ENCODE data around the gene SECTM1.

Gene SECTM1

DNA sequence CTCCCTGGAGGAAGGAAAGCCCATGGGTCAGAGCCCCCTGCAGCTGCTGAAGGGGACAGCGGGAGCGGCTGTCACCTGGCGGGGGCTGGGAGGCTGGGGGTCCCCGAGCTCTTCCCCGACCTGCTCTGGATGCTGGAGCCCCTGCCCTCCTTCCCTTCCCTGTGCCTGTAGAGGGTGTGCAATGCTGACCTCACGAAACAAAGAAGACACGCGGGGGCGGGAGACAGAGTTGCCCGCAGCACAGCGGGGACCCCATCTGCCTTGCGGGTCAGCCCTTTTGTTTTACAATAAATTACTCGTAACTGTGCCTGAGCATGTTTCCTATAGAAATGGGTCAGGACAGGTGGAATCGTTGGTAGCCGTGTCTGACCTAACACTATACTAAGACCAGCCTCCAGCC lies 6.3 kb downstream of the SECTM1 start:
- DNase-seq: no peak

DNA sequence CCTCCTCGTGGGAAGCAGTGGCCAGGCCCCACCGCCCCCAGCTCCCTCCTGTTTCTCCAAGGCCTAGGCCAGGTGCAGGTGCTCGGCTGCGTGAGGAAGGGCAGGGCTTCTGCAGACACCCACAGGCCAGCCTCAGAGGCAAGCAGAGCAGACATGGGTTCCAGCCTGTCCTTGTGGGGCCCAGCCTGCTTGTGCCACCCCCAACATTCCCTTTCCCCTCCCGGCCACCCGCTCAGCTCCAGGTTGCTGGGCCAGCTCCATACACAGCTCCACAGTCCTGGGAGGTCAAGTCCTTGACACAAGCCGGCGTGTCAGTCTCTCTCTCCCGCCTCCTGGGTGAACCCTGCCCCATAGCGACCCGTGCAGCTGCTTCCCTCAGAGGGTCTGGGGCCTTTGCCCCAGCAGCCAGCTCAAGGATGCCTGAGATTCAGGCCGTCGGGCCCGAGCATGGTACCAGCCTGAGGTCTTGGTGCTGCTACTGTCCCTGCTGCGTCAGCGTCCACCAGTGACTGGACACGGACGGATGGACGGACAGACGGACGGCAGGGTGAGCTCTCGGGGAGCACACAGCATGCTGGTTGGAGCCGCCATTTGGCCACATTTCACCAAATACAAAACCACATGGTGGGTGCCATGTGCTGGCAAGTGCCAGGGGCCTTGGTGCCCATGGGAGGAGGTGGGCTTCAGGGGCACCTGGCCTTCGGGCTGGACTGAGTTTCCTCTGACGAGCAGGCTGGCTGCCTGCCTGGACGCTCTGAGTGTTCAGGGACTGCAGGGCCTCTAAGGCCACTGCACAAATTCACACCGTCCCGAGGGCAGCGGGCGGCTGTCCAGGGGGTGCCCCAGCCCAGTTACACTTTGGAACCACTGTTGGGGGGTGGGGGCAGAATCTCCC lies 8.0 kb downstream of the SECTM1 start:
- no peak for DNase-seq

DNA sequence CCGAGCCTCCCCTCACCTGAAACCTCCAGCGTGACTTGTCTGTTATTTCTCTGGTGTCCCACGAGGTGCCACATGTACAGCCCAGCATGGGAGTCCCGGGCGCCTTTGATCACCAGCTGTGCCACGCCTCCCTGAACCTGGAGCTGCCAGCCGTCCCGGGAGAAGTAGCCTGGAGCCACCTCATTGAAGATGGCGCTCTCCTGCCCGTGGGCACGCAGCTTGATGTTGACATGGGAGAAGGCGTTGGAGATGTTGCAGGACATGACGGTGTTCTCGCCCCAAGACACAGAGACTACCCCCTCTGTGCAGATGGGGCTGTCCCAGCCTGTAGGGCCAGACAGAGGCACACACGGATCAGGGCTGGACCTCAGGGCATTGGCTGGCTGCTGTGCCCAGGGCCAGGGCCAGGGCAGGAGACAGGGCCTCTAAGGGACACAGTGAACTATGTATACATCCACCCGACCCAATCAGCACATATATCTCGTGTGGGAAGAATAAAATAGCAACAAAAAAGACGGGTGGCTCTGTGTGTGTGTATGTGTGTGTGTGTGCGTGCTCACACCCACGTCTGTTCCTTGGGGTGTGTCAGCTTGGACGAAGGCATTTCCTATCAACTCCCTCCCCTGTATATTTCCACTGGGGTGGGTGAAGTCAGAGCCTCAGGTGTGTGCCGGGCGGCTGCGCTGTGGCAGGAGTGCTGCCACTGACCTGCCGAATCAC lies 8.8 kb downstream of the SECTM1 start:
- DNase-seq: no peak

DNA sequence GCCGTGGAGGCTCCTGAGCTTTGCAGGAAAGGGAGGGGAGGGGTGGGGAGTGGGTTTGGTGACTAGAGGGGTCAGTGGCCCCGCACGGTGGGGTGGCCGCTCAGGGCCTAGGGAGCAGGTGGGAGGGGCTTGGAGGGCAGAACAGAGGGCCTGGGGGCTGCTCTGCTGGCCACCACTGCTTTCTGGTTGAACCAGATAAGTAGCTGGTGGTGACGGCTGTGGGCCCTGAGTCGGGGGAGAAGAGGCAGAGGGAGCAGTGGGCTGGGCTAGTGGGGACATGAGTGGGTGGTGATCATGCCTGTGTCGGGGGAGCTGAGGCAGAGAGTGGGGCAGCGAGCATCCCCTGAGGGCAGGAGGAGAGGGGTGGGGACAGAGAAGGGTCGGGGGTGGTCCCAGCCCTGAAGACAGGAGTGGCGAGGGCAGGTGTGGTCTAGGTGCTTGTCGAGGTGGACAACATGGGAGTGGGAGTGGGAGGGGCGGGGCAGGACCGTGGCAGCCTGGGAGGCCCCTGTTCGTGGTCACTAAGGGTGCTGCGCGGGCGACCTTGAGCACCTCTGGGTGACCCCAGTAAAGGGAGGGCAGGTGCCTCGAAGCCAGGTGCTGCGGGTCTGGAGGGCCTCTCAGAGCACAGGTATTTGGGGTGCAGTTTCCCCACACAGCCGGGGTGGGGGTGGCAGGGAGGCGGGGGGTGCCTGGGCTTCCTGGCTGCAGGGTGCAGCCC lies 9.9 kb downstream of the SECTM1 start:
- DNase-seq: no peak

DNA sequence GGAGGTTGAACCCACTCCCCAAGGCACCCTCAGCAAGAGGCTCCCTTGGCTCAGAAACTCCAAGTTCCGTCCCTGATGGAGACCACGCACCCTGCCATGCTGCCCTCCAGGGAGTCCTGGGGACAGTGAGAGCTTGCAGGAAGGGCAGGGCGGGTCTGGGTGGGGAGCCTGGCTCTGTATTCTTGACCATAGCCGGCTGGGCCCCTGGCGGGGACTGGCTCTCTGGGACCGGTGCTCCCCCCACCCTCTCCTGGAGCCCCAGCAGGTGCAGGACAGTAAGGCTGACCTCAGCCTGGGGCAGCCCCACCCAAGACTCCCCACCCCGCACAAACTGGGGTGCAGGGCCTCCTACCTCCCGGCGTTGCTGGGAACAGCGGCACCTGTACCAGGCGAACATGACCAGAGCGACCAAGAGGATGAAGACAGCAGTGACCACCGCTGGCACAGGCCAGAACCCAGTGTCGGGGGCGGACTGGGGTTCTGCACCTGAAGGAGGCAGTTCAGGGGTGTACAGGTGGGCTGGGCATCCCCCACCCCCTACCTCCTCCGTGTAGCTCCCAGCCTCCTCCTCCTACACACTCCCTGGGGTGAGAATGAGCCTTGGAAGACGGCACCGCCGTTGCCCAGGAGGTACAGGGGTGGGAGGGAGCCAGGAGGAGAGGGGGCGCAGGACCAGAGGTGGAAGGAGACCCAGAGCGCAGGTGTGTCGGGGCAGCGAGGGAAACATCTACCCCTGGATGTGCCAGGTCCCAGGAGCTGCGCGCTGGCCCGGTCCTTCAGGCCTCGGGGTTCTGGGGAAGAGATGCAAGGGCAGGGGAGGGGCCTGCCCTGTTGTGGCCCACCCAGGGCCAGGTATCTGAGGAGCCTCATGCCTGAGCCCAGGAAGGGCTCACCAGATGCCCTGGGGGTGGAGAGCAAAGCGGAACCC lies 10.8 kb downstream of the SECTM1 start:
- no peak for DNase-seq

DNA sequence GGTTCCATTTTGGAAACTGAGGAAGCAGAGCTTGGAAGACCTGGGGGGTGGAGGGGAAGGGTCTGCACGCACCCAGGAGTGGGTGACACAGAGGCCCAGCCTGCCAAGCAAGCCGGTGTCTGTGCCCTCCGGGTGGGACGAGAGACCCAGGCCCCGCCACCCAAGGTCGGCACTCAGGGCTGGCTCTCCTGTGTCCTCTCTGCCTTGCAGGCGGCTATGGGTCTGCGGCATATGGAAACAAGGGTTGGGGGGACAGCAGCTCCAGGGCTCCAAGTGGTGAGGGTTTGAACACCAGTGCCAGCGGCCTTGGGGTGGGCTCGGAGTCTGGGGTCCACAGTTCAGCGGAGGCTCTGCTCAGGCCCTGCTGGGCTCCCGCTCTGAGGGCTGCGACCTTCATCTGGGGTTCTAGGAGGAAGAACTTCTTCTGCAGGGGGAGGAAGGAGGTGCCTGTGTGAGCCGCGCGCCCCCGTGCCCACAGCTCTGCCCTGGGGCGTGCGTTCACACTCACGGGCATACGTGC lies 11.6 kb downstream of the SECTM1 start:
- no peak for DNase-seq

DNA sequence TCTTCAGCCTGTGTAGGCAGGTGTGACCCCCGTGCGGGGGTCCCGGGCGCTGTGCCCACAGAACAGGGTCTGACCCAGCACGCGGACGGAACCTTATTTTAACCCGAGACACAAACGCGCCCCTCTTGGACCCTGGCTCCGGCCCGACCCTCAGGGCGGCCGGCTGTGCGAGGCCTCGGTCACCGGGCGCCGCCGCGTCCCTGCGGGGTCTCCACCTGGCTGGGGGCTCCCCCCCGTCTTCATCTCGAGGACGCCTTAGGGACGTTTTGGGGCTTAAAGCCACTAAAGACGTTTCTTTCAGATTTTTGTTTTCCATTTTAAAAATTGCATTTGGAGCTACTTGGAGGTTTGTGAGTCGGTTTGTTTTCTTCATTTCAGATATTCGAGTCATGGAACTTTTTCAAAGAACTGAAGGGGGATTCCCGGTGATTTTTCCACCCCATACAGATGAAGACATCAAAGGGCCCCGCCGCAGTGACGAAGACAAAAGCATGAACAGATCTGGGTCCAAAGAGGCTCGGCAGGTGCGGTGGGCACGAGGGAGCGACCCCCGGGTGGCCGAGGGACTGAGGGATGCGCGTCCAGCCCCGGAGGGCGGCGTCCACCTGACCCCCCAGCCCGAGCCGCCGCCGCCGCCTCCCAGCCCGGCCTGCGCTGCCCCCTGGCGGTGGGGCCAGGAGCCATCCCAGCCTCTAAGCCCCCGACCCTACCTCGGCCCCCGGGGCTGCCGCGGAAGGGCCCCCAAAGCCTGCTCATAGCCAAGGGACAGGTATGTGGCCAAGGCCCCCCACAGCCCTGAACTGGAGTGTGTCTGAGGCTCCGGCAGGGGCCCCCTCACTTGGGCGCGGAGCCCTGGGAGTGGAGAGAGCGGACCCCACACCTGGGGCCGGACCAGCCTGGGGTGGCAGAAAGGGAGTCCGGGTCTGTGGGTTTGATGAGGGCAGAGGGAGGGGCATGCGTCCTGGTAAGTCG lies 12.3 kb downstream of the SECTM1 start:
- peak; percentile 83 for DNase-seq

DNA sequence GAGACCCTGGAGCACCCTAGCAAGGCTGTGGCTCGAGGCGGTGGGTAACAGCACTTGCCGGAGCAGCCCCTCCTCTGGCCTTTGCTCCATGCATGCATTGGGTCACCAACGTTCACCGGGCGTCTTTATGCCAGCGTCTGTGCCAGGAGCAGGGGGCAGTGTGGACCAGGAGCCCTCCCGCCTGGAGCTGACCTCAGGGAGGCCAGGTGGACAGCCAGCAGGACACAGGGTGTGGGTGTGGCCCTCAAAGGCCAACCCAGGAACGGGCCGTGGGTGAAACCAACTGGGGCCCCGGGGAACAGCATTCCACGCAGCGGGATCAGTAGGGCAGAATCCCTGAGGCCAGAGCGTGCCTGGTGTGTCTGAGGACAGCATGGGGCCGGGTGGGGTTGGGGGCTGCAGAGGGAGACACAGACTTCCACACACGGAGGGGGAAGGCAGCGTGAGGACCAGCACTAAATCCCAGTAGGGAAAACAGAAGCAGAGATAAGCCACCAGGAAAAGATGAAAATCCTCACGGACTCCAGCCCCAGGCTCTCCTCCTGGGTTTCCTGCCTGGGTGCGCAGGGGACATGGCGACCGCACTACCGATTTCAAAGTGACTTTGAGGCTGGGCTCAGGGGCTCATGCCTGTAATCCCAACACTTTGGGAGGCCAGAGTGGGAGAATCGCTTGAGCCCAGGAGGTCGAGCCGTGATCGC lies 13.3 kb downstream of the SECTM1 start:
- no peak for DNase-seq

DNA sequence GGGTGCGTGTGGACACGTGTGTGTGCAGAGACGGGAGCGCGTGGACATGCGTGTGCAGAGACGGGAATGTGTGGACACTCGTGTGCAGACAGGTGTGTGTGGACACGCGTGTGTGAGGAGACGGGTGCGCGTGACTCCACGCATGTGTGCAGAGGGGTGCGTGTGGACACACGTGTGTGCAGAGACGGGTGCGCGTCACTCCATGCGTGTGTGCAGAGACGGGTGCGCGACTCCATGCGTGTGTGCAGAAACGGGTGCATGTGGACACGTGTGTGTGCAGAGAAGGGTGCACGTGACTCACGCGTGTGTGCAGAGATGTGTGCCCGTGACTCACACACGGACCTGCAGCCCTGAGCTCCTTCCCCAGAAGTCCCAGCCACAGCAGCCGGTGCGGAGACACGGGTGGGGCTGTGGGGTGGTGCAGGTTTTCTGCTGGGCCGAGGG lies 13.9 kb downstream of the SECTM1 start:
- DNase-seq: no peak

DNA sequence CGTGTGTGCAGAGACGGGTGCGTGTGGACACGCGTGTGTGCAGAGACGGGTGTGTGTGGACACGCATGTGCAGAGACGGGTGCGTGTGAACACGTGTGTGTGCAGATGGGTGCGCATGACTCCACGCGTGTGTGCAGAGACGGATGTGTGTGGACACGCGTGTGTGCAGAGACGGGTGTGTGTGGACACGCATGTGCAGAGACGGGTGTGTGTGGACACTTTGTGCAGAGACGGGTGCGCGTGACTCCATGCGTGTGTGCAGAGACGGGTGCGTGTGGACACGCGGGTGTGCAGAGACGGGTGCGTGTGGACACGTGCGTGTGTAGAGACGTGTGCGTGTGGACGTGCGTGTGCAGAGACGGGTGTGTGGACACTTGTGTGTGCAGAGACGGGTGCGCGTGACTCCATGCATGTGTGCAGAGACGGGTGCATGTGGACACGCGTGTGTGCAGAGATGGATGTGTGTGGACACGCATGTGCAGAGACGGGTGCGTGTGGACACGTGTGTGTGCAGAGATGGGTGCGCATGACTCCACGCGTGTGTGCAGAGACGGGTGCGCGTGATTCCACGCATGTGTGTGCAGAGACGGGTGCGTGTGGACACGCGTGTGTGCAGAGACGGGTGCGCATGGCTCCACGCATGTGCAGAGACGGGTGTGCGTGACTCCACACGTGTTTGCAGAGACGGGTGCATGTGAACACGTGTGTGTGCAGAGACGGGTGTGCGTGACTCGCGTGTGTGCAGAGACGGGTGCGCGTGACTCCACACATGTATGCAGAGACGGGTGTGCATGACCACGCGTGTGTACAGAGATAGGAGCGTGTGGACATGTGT lies 14.6 kb downstream of the SECTM1 start:
- DNase-seq: no peak

DNA sequence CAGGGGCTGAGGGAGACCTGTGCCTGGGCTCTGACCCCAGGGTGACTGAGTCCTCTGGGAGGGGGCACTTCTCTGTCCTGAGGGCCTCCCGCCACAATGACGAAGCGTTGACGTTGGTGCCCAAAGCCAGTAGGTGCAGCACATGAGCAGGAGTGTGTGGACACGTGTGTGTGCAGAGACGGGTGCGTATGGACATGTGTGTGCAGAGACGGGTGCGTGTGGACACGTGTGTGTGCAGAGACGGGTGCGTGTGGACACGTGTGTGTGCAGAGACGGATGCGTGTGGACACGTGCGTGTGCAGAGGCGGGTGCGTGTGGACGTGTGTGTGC lies 15.4 kb downstream of the SECTM1 start:
- no peak for DNase-seq

DNA sequence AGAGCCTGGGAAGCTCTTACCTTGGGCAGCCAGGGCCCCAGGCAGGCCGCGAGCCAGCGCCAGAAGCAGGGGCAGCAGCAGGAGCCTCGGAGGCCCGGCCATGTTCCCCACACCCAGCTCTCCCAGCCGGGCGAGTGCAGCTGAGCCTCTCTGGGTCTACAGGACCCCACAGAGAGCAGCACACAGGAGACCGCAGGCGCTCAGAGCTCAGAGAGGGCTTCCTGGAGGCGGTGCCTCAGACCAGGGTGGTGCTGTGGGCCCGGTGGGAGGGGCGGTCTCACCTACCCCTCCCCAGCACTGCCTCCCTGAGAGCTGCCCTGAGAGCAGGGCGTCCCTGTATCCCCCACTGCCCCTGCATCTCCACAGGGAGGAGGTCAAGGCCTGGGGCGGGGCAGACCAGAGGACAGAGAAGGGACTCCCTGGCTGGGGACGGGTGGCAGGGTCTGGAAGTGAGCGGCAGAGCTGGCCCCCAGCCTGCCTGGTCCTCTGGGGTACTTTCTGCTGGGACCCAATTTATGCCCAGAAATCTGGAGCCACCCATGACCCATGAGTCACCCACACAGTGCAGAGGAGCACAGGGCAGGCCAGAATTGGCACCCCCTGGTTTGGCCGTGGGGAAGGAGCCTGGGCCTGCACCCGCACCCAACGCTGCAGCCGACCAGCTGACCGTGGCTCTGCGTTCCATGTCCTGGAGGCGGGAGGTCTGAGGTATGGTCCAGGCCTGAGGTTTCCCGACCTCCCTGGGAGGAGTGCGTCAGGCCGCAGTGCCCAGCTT lies 16.0 kb downstream of the SECTM1 start, which contains the start of gene CD7:
CD7 (minus strand) TSS at position 215 of the 775 bp plus-strand sequence; CDS start at position 102, 113 bp downstream.
- peak; percentile 74 for DNase-seq

DNA sequence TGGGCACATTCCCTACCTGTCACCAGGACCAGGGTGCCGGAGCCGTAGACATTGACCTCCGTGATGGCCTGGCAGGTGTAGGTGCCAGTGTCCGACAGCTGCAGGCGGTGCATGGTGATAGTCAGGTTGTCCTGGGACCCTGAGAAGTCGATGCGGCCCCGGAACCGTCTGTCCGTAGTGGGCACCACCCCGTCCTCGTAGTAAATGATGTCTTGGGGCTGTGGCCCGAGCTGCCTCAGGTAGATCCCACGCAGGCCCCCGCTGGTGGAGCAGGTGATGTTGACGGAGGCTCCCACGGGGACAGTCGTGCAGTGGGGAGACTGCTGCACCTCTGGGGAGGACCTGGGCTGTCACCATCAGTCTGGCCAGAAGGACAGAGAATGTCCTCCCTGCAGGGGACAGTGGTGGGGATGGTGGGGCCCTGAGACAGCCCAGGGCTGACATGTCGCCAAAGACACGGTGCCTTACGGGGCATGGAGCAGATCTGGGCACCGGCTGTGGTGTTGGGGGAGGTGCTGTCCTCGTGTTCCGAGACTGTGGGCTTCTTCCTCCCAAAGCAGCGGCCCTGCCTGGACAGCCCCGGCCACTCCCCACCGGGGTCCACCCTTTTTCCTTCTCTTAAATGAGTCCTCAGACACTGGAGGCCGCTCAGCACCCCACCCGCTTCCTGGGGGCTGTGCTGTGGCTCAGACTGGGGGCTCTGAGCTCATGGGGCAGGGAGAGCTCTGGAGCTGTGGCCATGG lies 16.7 kb downstream of the SECTM1 start:
- no peak for DNase-seq

DNA sequence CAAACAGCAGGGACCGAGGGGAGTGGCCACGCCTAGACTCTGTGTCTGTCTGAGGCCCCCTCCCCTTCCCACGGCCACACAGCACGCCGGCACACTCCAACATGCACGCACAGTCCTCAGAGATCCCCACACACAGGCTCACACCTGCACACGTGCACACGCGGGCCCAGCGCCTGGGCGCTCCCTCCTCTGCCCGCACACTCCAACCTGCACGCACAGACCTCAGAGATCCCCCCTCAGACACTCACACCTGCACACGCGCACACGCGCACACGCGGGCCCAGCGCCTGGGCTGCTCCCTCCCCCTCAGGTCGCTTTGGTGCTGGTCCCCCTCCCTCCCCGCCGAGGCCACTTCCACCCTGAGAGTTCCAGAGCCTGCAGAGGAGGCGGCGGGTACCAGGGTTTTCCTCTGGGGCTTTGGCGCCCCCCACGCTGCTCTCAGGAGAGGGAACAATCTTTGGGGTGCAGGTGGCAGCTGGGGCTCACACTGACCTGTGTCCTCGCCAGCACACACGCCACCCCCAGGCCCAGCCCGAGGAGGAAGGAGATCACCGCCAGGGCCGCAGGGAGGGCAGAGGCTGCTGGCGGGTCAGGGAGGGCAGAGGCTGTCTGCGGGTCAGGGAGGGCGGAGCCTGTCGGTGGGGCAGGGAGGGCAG lies 17.7 kb downstream of the SECTM1 start:
- DNase-seq: no peak

DNA sequence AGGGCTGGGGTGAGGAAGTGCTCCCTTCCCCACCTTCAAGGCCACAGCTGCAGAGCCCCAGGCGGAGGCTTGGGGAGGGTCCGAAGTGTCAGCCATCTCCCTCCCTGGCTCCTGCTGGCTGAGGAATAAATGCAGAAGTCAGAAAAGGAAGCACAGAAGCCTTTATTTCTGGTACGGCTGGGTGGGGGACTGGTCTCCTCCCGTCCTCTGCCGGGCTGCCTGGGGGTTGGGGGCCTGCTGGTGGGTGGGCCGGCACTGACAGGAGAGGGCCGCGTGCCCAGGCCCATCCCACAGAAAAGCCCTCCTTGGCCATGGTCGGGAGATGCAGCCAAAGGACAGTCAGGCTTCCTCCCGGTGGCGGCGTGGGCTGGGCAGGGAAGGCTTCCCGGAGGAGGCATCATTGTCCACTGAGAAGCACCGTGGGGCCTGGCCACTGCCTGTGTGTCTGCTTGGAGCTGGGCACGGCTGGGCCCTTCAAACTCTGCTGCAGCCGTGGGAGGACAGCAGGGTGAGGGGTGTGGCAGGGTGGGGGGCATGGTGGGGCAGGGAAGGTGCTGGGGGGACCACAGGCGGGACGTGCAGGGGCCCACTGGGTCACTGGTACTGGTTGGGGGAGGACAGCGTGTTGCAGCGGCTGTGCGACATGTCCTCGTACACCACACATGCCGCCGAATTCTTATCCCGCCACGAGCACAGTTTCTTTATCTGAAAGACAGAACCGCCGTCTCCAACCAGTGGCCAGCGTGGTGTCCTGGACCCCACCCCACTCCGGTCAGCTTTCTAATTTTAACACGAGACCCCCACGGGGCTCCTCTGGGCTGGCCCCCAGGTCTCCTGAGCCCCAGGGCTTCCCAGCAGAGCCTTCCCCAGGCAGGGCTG lies 18.6 kb downstream of the SECTM1 start:
- no peak for DNase-seq

All from stimulated activated CD4-positive, alpha-beta T cell treated with anti-CD3 and anti-CD28 coated beads, Interleukin-1b, Interleukin-23, amount 100 ng/mL, for 48 hours (primary cell).